Eye (tissue), 1 donor: ENCODE data around the gene TMEM255B.
"Not testable (repeated sequence)": the region's sequence is repeated elsewhere in the genome, so short reads cannot be mapped to it uniquely, and the experiment has no call there.

Source experiments
- DNase-seq: peaks from one replicate; pipeline ENCODE4 v3.0.0-alpha.2; 2015

TMEM255B gene

DNA sequence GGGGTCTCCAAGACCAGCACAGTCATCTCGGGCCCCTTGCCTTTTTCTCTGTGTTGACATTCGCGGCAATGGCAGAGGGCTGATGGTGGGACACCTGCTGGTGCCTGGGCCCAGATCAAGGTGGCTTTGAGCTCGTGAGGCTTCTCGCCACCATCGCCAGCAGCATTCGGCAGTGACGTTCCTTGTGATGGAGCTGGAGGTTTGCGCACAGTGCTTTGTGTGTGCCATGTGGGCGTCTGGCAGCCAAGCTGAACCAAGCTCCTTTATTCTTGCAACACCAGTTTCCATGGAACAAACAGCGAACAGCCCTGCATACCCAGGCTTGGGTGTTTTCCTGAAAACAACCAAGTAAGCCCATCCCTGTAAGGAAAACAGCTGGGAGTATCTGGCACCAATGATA, 9.1 kb upstream of the TMEM255B start:
- no peak for DNase-seq

- DNase-seq, result no peak
Measured at GRCh38 chr13:113750554-113751399, 8.2 kb upstream of the TMEM255B start.

DNA sequence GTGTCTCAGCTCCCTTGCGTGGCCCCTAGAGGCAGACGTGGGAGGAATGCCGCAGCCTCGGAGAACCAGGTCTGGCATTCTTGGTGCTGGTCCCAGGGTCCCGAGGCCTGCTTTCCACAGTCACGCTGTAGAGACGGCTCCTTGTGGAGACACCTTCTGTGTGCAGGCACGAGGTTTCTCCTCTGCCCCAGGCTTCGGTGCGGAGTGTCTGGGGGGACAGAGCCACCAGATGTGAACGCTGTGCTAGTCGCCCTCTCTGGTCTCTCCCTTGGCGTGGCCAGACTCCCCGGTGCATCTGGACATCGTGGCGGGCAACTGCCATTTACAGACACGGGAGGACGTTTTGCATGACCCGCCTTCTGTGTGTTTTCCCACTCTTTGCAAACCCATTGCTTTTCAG, 7.5 kb upstream of the TMEM255B start:
- no peak for DNase-seq

- not testable (repeated sequence) for DNase-seq
Measured at GRCh38 chr13:113752211-113752986, 6.6 kb upstream of the TMEM255B start.

DNA sequence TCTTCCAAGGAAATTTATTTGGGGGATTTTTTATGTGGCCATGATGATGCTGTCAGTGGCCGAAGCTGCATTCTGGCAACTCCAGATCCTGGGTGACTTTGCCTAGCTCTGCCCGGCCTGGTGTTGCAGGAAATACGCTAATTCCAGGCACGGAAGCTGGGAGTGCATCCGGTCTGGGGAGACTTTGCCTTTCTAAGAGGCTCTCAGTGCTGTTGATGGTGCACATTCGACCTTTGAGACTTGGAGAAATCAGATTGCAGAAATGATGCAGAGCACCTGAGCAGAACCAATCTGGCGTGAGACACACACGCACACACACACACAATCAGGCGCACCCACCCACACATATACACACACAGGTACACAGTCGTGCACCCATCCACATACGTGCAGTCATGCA, 5.9 kb upstream of the TMEM255B start:
- DNase-seq, result no peak

- no peak for DNase-seq
Measured at GRCh38 chr13:113754242-113754641, 4.8 kb upstream of the TMEM255B start.

GRCh38 chr13:113754691-113755090, 4.3 kb upstream of the TMEM255B start:
- DNase-seq, result no peak

GRCh38 chr13:113756441-113757097, 2.5 kb upstream of the TMEM255B start:
- DNase-seq, result no peak

- peak; percentile 81 for DNase-seq
Measured at GRCh38 chr13:113759525-113760137, 605 bp downstream of the TMEM255B start.

DNA sequence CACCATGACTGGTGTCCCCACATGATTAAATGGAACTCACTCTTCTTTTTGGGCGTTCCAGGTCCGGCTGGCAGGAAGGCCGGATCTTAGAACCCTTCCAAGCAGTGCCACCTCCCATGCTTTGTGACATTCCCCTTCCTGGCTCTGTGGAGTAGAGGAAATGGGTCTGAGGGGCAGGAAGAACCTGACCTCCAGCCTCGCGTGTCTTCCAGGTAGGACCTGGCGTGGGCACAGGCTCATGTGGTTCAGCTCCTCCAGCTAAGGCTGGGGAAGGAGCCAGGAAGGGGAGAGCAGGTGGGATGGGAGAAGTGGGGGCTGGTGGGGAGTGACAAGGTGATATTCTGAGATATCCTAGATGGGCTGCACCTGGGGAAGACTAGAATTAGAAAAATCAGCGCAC, 2.1 kb downstream of the TMEM255B start:
- DNase-seq, result no peak

GRCh38 chr13:113762075-113762474, 3.0 kb downstream of the TMEM255B start:
- DNase-seq, result no peak

DNA sequence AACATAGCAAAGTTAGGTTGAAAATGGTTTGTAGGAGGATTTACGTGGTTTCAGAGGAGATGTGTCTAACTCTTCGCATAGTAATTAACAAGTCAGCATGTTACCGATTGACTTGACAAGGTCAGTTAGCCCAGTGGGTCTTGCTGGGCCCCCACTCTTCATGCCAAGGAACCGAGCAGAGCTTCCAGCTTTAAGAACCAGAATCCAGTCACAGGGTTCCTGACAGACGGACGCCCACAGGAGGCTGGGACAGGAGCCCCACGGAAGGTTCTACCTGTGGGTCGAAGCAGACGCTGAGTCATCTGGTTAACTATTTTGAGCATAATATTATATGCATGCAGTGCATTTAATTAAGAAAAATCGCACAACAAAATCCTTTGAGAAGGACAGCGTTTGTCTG, 3.5 kb downstream of the TMEM255B start:
- no peak for DNase-seq

DNA sequence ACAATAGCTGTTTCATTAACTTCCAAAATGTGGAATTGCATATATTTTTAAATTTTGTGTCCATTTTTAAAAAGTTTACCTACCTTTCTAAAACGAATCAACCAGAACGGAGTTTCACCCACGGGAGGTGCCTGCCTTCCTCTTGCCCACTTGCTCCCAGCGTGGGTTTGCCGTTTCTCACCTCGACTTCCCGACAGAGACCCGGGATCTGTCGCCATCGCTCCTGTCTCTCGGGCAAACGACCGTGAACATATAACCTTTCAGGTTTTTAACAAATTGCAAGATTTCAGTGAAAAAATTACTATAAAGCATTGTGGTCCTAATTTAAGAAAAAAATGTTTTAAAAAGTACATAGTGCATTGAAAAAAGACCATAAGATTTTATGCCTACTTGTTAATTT, 4.2 kb downstream of the TMEM255B start:
- no peak for DNase-seq

DNA sequence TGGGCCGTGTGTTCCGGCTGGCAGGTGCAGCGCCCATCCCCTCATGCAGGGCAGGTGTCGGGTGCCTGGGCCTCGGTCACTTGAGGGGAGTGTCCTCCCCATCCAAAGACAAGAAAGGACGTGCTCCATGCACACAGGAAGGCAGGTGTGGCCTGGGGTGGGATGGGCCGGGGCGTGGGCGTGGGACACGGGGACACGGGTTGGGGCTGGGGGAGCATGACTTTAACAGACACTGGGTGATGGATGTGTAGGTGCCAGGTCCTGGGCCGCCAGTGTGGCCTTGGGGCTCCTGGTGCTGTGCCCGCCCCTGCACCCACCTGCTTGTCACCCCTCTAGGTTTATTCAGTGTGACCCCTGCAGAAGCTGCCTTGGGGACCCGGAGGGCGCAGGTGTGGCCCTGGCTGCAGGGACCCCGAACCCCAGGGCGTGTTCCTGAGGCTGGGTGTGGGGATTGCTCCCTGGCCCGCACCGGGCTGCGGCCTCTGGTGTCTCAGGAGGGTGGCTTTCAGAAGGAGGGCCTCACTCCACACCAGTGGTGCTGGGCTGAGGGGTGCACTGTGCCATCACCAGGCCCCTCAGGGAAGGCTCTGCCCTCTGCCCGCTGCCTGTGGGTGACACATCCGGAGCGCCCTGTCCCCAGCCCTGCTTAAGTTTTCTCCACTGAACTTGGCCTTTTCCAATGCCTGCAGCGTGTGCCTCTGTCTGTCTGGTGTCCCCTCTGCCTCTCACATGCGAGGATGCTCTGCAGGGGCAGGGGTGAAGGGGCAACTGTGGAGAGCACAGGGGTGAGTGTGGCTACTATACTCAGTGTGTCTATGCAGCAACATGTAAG, 5.2 kb downstream of the TMEM255B start:
- DNase-seq, result no peak

- DNase-seq, result no peak
Measured at GRCh38 chr13:113764793-113765563, 6.0 kb downstream of the TMEM255B start.

GRCh38 chr13:113765564-113765910, 6.5 kb downstream of the TMEM255B start:
- DNase-seq, result peak; percentile 41

- DNase-seq, result no peak
Measured at GRCh38 chr13:113766035-113766800, 7.2 kb downstream of the TMEM255B start.

DNA sequence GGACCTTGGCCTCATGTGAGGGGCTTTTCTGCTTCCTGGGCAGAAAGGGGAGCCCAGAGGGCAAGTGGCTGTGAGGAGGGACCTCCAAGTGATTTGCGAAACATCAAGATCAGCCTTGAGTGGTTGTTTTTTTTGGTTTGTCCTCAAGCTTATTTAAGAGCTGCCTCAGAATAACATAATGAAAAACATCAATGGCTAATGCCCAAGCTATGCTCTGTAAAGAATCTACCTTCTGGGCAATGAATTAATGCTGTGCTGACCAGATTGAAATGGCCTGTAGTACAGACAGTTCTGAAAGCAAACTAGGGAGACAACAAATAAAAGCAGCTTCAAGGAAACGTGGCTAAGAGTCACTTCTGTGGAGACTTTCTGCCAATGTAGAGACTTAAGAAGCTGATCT, 8.3 kb downstream of the TMEM255B start:
- no peak for DNase-seq

DNA sequence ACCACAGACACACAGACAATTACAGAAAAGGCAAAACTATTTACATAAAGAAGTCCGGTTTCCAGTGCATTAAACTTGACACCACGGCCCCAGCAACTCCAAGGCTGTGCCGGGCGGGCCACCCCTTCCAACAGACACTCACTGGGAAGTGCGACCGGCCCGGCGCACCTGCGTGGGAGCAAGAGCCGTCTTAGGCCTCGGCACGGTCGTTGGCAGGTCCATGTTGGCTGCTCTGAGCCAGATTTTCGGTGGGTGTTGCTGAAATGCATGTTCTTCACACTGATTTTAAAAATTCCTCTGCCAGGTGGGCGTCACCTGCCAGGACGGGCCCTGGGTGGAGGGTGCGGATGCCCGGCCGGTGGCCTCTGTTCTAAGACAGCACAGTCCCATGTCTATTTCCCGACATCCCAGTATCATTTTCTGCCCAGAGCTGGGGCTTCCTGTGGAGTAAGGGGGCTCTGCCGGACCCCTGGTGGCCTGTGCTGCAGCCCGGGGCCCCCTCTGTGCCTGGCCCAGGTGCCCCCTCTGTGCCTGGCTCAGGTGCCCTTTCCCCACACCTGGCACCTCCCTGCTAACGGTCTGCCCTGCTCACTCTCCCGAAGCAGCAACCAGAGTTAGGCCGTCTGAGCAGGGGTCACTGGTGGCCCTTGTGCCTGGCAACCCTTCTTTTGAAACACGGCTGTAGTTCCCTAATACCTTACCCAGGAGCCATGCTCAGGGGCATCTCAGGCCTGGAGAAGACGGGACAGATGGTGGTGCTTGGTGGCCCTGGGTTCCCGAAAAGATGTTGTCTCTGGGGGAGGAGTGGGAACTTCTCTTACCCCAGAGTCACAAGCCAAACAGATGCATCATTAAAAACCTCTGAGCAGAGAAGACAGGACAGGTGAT, 9.2 kb downstream of the TMEM255B start:
- no peak for DNase-seq

- no peak for DNase-seq
Measured at GRCh38 chr13:113769106-113769505, 10.1 kb downstream of the TMEM255B start.
